SK-N-SH treated with all-trans-retinoic acid at 6 μM for 48 hours (cell line): Measurements from ENCODE around the gene TSKU.

Experiments
- ARNTL ChIP-seq: fragments of 450-650 bp; formaldehyde crosslinking; IDR thresholded peaks from 2 replicates; pipeline ENCODE4 v1.5.0; 2020; ENCODE audit warnings: low read depth, mild to moderate bottlenecking, moderate library complexity, borderline replicate concordance
- CSDC2 ChIP-seq: fragments of 250-450 bp; sonication (Bioruptor Pico); IDR thresholded peaks from 2 replicates; pipeline ENCODE4 v1.5.0; 2020; ENCODE audit warnings: mild to moderate bottlenecking, moderate library complexity
- ISL1 ChIP-seq: fragments of 250-450 bp; sonication (Bioruptor Pico); IDR thresholded peaks from 2 replicates; pipeline ENCODE4 v2.1.2; 2022; ENCODE audit warnings: mild to moderate bottlenecking, moderate library complexity
- PPARA ChIP-seq: fragments of 250-450 bp; sonication (Bioruptor Pico); IDR thresholded peaks from 2 replicates; pipeline ENCODE4 v1.5.0; 2020; ENCODE audit warnings: mild to moderate bottlenecking, borderline replicate concordance
- RARB ChIP-seq: fragments of 250-450 bp; sonication (Bioruptor Pico); IDR thresholded peaks from 2 replicates; pipeline ENCODE4 v1.8.0; 2021; ENCODE audit warnings: mild to moderate bottlenecking, moderate library complexity
- SNAI2 ChIP-seq: fragments of 250-450 bp; sonication (Bioruptor Pico); IDR thresholded peaks from 2 replicates; pipeline ENCODE4 v1.5.0; 2020; ENCODE audit warnings: mild to moderate bottlenecking, moderate library complexity
- TCF4 ChIP-seq: fragments of 250-450 bp; sonication (Bioruptor Pico); IDR thresholded peaks from 2 replicates; pipeline ENCODE4 v1.8.0; 2021; ENCODE audit warnings: mild to moderate bottlenecking, moderate library complexity, borderline replicate concordance
- TOX ChIP-seq: fragments of 250-450 bp; sonication (Bioruptor Pico); IDR thresholded peaks from 2 replicates; pipeline ENCODE4 v1.8.0; 2021; ENCODE audit warnings: mild to moderate bottlenecking, moderate library complexity, borderline replicate concordance
- ZFP3 ChIP-seq: fragments of 250-450 bp; sonication (Bioruptor Pico); IDR thresholded peaks from 2 replicates; pipeline ENCODE4 v1.5.0; 2020; ENCODE audit warnings: mild to moderate bottlenecking, moderate library complexity
- ZNF565 ChIP-seq: fragments of 450-650 bp; formaldehyde crosslinking; conservative IDR thresholded peaks from 2 replicates; pipeline ENCODE4 v1.5.0; 2020; ENCODE audit warnings: low read depth, mild to moderate bottlenecking, moderate library complexity
- TF ChIP-seq, protein P1 (sequence below): fragments of 250-450 bp; sonication (Bioruptor Pico); IDR thresholded peaks from 2 replicates; pipeline ENCODE4 v1.8.0; 2020; ENCODE audit warnings: mild to moderate bottlenecking, moderate library complexity, borderline replicate concordance
- TF ChIP-seq, protein P2 (sequence below): fragments of 250-450 bp; sonication (Bioruptor Pico); IDR thresholded peaks from 2 replicates; pipeline ENCODE4 v1.5.0; 2020; ENCODE audit warnings: mild to moderate bottlenecking, moderate library complexity
- TF ChIP-seq, protein P3 (sequence below): fragments of 250-450 bp; sonication (Bioruptor Pico); IDR thresholded peaks from 2 replicates; pipeline ENCODE4 v1.8.0; 2021; ENCODE audit warnings: low read depth, mild to moderate bottlenecking, moderate library complexity, borderline replicate concordance

DNA sequence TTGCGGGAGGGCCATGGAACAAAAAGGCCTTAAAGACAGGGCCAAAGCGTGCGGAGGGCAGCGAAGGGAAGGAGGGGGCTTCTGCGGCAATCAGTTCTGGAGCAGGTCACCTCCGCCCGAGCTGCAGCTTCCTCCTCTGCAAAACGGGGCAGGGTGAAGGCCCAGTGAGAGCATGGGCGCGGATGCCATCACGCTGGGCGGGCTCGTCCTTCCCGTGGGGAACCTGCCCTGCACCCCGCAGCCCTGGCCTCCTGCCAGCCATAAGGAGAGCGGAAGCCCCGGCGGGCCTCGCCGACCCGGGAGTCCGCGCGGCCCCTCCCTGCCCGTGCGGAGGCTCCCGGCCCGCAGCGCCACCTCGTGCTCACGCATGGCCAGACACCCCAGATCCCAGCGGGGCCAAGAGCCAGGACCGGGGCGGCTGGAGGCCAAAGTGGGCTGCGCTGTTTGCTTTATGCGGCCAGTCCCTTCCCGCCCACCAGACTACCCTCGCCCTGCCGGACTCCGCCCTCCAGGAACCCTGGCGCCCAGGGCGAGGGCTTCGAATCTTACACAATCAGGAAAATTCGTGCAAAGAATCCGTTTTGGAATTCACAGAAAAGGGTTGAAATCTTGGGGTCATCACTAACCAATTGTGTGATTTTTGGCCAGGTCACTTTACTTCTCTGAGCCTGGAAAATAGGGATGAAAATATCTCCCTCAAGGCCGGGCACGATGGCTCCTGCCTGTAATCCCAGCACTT is 16.1 kb downstream of the TSKU start:
- TF ChIP-seq ARNTL (CRISPR knock-in tag) (no peak), SNAI2 (CRISPR knock-in tag) (no peak), TCF4 (CRISPR knock-in tag) (no peak), ISL1 (no peak), TOX (CRISPR knock-in tag) (no peak), PPARA (no peak), ZFP3 (CRISPR knock-in tag) (no peak), RARB (CRISPR knock-in tag) (no peak), CSDC2 (CRISPR knock-in tag) (no peak), ZNF565 (no peak)
- TF ChIP-seq, protein P1, sequence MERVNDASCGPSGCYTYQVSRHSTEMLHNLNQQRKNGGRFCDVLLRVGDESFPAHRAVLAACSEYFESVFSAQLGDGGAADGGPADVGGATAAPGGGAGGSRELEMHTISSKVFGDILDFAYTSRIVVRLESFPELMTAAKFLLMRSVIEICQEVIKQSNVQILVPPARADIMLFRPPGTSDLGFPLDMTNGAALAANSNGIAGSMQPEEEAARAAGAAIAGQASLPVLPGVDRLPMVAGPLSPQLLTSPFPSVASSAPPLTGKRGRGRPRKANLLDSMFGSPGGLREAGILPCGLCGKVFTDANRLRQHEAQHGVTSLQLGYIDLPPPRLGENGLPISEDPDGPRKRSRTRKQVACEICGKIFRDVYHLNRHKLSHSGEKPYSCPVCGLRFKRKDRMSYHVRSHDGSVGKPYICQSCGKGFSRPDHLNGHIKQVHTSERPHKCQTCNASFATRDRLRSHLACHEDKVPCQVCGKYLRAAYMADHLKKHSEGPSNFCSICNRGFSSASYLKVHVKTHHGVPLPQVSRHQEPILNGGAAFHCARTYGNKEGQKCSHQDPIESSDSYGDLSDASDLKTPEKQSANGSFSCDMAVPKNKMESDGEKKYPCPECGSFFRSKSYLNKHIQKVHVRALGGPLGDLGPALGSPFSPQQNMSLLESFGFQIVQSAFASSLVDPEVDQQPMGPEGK (CRISPR knock-in tag), result no peak
- TF ChIP-seq, protein P2, sequence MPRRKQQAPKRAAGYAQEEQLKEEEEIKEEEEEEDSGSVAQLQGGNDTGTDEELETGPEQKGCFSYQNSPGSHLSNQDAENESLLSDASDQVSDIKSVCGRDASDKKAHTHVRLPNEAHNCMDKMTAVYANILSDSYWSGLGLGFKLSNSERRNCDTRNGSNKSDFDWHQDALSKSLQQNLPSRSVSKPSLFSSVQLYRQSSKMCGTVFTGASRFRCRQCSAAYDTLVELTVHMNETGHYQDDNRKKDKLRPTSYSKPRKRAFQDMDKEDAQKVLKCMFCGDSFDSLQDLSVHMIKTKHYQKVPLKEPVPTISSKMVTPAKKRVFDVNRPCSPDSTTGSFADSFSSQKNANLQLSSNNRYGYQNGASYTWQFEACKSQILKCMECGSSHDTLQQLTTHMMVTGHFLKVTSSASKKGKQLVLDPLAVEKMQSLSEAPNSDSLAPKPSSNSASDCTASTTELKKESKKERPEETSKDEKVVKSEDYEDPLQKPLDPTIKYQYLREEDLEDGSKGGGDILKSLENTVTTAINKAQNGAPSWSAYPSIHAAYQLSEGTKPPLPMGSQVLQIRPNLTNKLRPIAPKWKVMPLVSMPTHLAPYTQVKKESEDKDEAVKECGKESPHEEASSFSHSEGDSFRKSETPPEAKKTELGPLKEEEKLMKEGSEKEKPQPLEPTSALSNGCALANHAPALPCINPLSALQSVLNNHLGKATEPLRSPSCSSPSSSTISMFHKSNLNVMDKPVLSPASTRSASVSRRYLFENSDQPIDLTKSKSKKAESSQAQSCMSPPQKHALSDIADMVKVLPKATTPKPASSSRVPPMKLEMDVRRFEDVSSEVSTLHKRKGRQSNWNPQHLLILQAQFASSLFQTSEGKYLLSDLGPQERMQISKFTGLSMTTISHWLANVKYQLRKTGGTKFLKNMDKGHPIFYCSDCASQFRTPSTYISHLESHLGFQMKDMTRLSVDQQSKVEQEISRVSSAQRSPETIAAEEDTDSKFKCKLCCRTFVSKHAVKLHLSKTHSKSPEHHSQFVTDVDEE (CRISPR knock-in tag), result no peak
- TF ChIP-seq, protein P3, sequence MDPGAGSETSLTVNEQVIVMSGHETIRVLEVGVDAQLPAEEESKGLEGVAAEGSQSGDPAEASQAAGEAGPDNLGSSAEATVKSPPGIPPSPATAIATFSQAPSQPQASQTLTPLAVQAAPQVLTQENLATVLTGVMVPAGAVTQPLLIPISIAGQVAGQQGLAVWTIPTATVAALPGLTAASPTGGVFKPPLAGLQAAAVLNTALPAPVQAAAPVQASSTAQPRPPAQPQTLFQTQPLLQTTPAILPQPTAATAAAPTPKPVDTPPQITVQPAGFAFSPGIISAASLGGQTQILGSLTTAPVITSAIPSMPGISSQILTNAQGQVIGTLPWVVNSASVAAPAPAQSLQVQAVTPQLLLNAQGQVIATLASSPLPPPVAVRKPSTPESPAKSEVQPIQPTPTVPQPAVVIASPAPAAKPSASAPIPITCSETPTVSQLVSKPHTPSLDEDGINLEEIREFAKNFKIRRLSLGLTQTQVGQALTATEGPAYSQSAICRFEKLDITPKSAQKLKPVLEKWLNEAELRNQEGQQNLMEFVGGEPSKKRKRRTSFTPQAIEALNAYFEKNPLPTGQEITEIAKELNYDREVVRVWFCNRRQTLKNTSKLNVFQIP (CRISPR knock-in tag), result no peak
